OCI-LY3 (cell line): ENCODE results near the gene CAMK2B.

Experiments used
- H2AFZ ChIP-seq: fragments of 200-600, 300-600 bp; shearing (Covaris generic); 2 replicates; pipeline ENCODE4 v1.6.0; 2014; ENCODE audit warnings: antibody characterized with exemption, low read depth, low read length
- H3K27ac ChIP-seq: fragments of 200-600, 300-600 bp; sonication (generic); 2 replicates; pipeline ENCODE4 v1.5.1; 2014; ENCODE audit warnings: mild to moderate bottlenecking, low read length, moderate library complexity, mixed read lengths
- H3K27me3 ChIP-seq: fragments of 200-600, 300-600 bp; sonication (generic); 2 replicates; pipeline ENCODE4 v1.6.1; 2014; ENCODE audit warnings: low read depth, low read length, mixed read lengths
- H3K36me3 ChIP-seq: fragments of 200-600, 300-600 bp; sonication (generic); replicated peaks from 2 replicates; pipeline ENCODE3; 2014; ENCODE audit warnings: low read depth, low read length, mixed read lengths
- H3K4me1 ChIP-seq: fragments of 300-600, 200-600 bp; sonication (generic); 2 replicates; pipeline ENCODE4 v1.6.1; 2014; ENCODE audit warnings: low read length, mixed read lengths
- H3K4me2 ChIP-seq: fragments of 200-600, 300-600 bp; sonication (generic); 2 replicates; pipeline ENCODE4 v1.6.1; 2014; ENCODE audit warnings: low read length, mixed read lengths
- H3K4me3 ChIP-seq: fragments of 300-600, 200-600 bp; sonication (generic); 2 replicates; pipeline ENCODE4 v1.5.1; 2014; ENCODE audit warnings: antibody characterized with exemption, mild to moderate bottlenecking, low read length, moderate library complexity
- H3K79me2 ChIP-seq: fragments of 300-600, 200-600 bp; shearing (Covaris generic); 2 replicates; pipeline ENCODE4 v1.6.1; 2014; ENCODE audit warnings: mild to moderate bottlenecking, low read length, mixed read lengths
- H3K9ac ChIP-seq: fragments of 300-600, 200-600 bp; shearing (Covaris generic); 2 replicates; pipeline ENCODE4 v1.6.0; 2014; ENCODE audit warnings: mild to moderate bottlenecking, low read length, moderate library complexity
- H3K9me3 ChIP-seq: fragments of 200-600, 300-600 bp; shearing (Covaris generic); 2 replicates; pipeline ENCODE4 v1.6.1; 2014; ENCODE audit warnings: low read length, mixed read lengths; ENCODE audit not compliant: insufficient read depth
- H4K20me1 ChIP-seq: fragments of 200-600, 300-600 bp; sonication (generic); 2 replicates; pipeline ENCODE4 v1.6.1; 2016; ENCODE audit warnings: low read length, mixed read lengths; ENCODE audit not compliant: insufficient read depth
- EZH2phosphoT487 ChIP-seq: fragments of 200-600 bp; shearing (Covaris generic); IDR thresholded peaks from 2 replicates; pipeline ENCODE4 v1.6.1; 2018; ENCODE audit warnings: antibody characterized with exemption, mixed run types, low read depth
- TF ChIP-seq, protein P1 (sequence below): fragments of 200-600, 300-600 bp; sonication (generic); IDR thresholded peaks from 2 replicates; pipeline ENCODE4 v1.5.1; 2014; ENCODE audit warnings: antibody characterized with exemption, low read length, low read depth

CAMK2B gene

DNA sequence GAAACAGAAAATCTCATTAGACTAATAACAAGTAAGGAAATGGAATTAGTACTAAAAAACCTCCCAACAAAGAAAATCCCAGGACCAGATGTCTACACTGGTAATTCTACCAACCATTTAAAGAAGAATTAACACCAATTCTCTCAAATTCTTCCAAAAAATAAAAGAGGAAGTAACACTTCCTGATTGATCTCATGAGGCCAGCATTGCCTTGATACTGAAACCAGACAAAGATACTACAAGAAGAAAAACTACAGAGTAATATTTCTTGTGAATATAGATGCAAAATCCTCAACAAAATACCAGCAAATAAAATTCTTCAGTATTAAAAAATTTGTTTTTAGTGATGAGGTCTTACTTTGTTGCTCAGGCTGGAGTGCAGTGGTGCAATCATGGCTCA lies 157.5 kb downstream of the CAMK2B start:
- Histone ChIP-seq H3K4me2 (peak overlapping the region; percentile 40), H3K9me3 (no peaks in the 10 kb centered on the region), H3K79me2 (no peaks in the 10 kb centered on the region), H3K4me1 (peaks cover 25% of the 10 kb centered on the region), H3K27me3 (no peaks in the 10 kb centered on the region), H3K36me3 (no peaks in the 10 kb centered on the region), H3K27ac (no peak overlapping the region), H2AFZ (no peak overlapping the region), H3K9ac (no peak overlapping the region), H3K4me3 (no peak overlapping the region), H4K20me1 (no peaks in the 10 kb centered on the region)
- TF ChIP-seq, protein P1, sequence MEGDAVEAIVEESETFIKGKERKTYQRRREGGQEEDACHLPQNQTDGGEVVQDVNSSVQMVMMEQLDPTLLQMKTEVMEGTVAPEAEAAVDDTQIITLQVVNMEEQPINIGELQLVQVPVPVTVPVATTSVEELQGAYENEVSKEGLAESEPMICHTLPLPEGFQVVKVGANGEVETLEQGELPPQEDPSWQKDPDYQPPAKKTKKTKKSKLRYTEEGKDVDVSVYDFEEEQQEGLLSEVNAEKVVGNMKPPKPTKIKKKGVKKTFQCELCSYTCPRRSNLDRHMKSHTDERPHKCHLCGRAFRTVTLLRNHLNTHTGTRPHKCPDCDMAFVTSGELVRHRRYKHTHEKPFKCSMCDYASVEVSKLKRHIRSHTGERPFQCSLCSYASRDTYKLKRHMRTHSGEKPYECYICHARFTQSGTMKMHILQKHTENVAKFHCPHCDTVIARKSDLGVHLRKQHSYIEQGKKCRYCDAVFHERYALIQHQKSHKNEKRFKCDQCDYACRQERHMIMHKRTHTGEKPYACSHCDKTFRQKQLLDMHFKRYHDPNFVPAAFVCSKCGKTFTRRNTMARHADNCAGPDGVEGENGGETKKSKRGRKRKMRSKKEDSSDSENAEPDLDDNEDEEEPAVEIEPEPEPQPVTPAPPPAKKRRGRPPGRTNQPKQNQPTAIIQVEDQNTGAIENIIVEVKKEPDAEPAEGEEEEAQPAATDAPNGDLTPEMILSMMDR: no peak
- no peak for TF ChIP-seq EZH2phosphoT487
